HepG2 (cell line): ENCODE results near the gene MSMP. TPM values are rescaled to one million over a fixed set of nuclear protein-coding genes. Genes with fewer than 3 reads are reported as not detected.
A peak's percentile ranks its signal among the peaks of the same experiment; 100 is the strongest.

Experiments
- ASH2L ChIP-seq: fragments of 300-600, 200-600 bp; sonication (generic); IDR thresholded peaks from 2 replicates; pipeline ENCODE4 v1.7.0; 2017; ENCODE audit warnings: low read depth, mild to moderate bottlenecking, moderate library complexity, mixed read lengths, low read length; ENCODE audit not compliant: insufficient read length
- CBX2 ChIP-seq, 2 experiments: fragments of 200-600 bp in 1 of 2; sonication (generic); formaldehyde crosslinking in 1 of 2; IDR thresholded peaks; 2 replicates each; pipeline versions ENCODE4 v1.7.0 to v1.8.1; 2018 to 2022; ENCODE audit warnings: low read depth in 2 of 2, low read length in 1 of 2, mild to moderate bottlenecking in 1 of 2, missing genetic modification reagents in 1 of 2
- CHD2 ChIP-seq: IDR thresholded peaks from 2 replicates; pipeline ENCODE4 v1.6.1; 2011; ENCODE audit warnings: low read depth, low read length, improper control_type of control experiment
- ESRRA ChIP-seq: sonication (generic); formaldehyde crosslinking; IDR thresholded peaks from 2 replicates; pipeline ENCODE4 v1.5.1; 2020; ENCODE audit warnings: mild to moderate bottlenecking, low read depth, missing genetic modification reagents
- ETV5 ChIP-seq: IDR thresholded peaks from 2 replicates; pipeline ENCODE4 v1.6.1; 2018; ENCODE audit warnings: missing biosample characterization, missing genetic modification reagents, inconsistent platforms, borderline replicate concordance
- FOXA3 ChIP-seq: IDR thresholded peaks from 2 replicates; pipeline ENCODE4 v1.6.1; 2016; ENCODE audit warnings: missing genetic modification reagents, missing compliant biosample characterization
- HCFC1 ChIP-seq: fragments of 150-350 bp; IDR thresholded peaks from 2 replicates; pipeline ENCODE4 v1.6.1; 2014; ENCODE audit warnings: low read depth, low read length
- MATR3 ChIP-seq: sonication (generic); formaldehyde crosslinking; IDR thresholded peaks from 2 replicates; pipeline ENCODE4 v1.4.0; 2020; ENCODE audit warnings: missing genetic modification reagents
- MTA3 ChIP-seq: sonication (generic); formaldehyde crosslinking; IDR thresholded peaks from 2 replicates; pipeline ENCODE4 v1.4.0; 2020; ENCODE audit warnings: missing genetic modification reagents
- MXI1 ChIP-seq: IDR thresholded peaks from 3 replicates; pipeline ENCODE4 v1.6.1; 2012; ENCODE audit warnings: low read depth, low read length, inconsistent platforms, borderline replicate concordance
- MYPOP ChIP-seq: sonication (generic); formaldehyde crosslinking; IDR thresholded peaks from 2 replicates; pipeline ENCODE4 v1.8.1; 2023; ENCODE audit warnings: mild to moderate bottlenecking, moderate library complexity, missing genetic modification reagents
- PRMT3 ChIP-seq: sonication (generic); formaldehyde crosslinking; IDR thresholded peaks from 2 replicates; pipeline ENCODE4 v1.8.1; 2022; ENCODE audit warnings: low read depth, mild to moderate bottlenecking, moderate library complexity, missing genetic modification reagents, borderline replicate concordance
- SIN3A ChIP-seq: IDR thresholded peaks from 2 replicates; pipeline ENCODE4 v1.6.1; 2011; ENCODE audit warnings: low read depth, mild to moderate bottlenecking, control low read depth, low read length, borderline replicate concordance
- SNAPC5 ChIP-seq: sonication (generic); formaldehyde crosslinking; IDR thresholded peaks from 2 replicates; pipeline ENCODE4 v1.8.1; 2023; ENCODE audit warnings: mild to moderate bottlenecking, missing genetic modification reagents, borderline replicate concordance
- SP1 ChIP-seq, 2 experiments: fragments of 450-650 bp in 1 of 2; sonication (generic) in 1 of 2; formaldehyde crosslinking in 1 of 2; IDR thresholded peaks; 2 replicates each; pipeline versions ENCODE4 v1.4.0 to v1.6.1; 2016 to 2020; ENCODE audit warnings: missing genetic modification reagents in 1 of 2
- ZBTB21 ChIP-seq: sonication (generic); formaldehyde crosslinking; IDR thresholded peaks from 2 replicates; pipeline ENCODE4 v1.4.0; 2020; ENCODE audit warnings: missing genetic modification reagents
- ZNF234 ChIP-seq: sonication (generic); formaldehyde crosslinking; conservative IDR thresholded peaks from 2 replicates; pipeline ENCODE4 v1.5.1; 2020; ENCODE audit warnings: mild to moderate bottlenecking, missing genetic modification reagents
- ZNF281 ChIP-seq: sonication (generic); formaldehyde crosslinking; IDR thresholded peaks from 2 replicates; pipeline ENCODE4 v1.4.0; 2020; ENCODE audit warnings: missing genetic modification reagents, borderline replicate concordance
- ZNF343 ChIP-seq: sonication (generic); formaldehyde crosslinking; IDR thresholded peaks from 2 replicates; pipeline ENCODE4 v1.4.0; 2020; ENCODE audit warnings: mild to moderate bottlenecking, missing genetic modification reagents
- ZNF556 ChIP-seq: sonication (generic); formaldehyde crosslinking; IDR thresholded peaks from 2 replicates; pipeline ENCODE4 v1.4.0; 2020; ENCODE audit warnings: mild to moderate bottlenecking, missing genetic modification reagents, borderline replicate concordance
- ZNF629 ChIP-seq: sonication (generic); formaldehyde crosslinking; conservative IDR thresholded peaks from 2 replicates; pipeline ENCODE4 v1.5.0; 2020; ENCODE audit warnings: missing genetic modification reagents
- ZNF776 ChIP-seq: sonication (generic); formaldehyde crosslinking; IDR thresholded peaks from 2 replicates; pipeline ENCODE4 v1.4.0; 2020; ENCODE audit warnings: mild to moderate bottlenecking, missing genetic modification reagents
- ZNF784 ChIP-seq: sonication (generic); formaldehyde crosslinking; IDR thresholded peaks from 2 replicates; pipeline ENCODE4 v1.5.1; 2020; ENCODE audit warnings: missing genetic modification reagents, mild to moderate bottlenecking, borderline replicate concordance
- polyA plus RNA-seq, 8 experiments: library from polyadenylated mRNA; depleted of rRNA in 3 of 8; stranded (reverse) in 7 of 8; unstranded in 1 of 8; fragments of >200 nt; fragmentation: Illumina TruSeq in 4 of 8; extraction: Trizol in 4 of 8; gene quantifications; 2 replicates each; pipeline versions ENCODE4 v1.2.1 to v1.2.3, GENCODE V29; 2011 to 2016; ENCODE audit warnings: low read depth in 4 of 8, missing spikeins in 1 of 8, mixed read lengths in 1 of 8; ENCODE audit not compliant: insufficient read depth in 1 of 8
- total RNA-seq, 5 experiments: library from RNA; depleted of rRNA; stranded (reverse); fragments of >200 nt; fragmentation: Illumina TruSeq; extraction: Trizol; gene quantifications; 2 replicates each; pipeline ENCODE4 v1.2.3, GENCODE V29; 2016; ENCODE audit warnings: low read depth in 1 of 5

The MSMP gene
- total and polyA plus RNA-seq, 2 of the 13 experiments (the other 11 are each of a cell fraction or from before 2014, with no cell fraction given) = 0.24 to 0.46 TPM

GRCh38 chr9:35731415-35732184 is 22.5 kb downstream of the MSMP start (continued):
- no peak for TF ChIP-seq ZNF556
- peak; percentile 6 for TF ChIP-seq ASH2L
- TF ChIP-seq ZNF776 (CRISPR knock-in tag) = no peak
- no peak for TF ChIP-seq PRMT3 (CRISPR knock-in tag)
- no peak for TF ChIP-seq ETV5
- TF ChIP-seq MATR3 (CRISPR knock-in tag) = no peak
- no peak for TF ChIP-seq ZBTB21
- TF ChIP-seq SIN3A = 0 out of 2 replicates have a peak, but pooled peaks have one; percentile 15
- TF ChIP-seq ZNF343 = no peak
- TF ChIP-seq CBX2 (IDR thresholded peaks at IDR 0.05; ENCODE audit: low read depth, low read length) = no peak
- no peak for TF ChIP-seq CBX2 (CRISPR knock-in tag; IDR thresholded peaks at IDR 0.05; ENCODE audit: low read depth)
- TF ChIP-seq SP1 (IDR thresholded peaks at IDR 0.05) = no peak
- no peak for TF ChIP-seq SP1 (CRISPR knock-in tag; IDR thresholded peaks at IDR 0.05)
- TF ChIP-seq MTA3 = no peak
- no peak for TF ChIP-seq HCFC1
- no peak for TF ChIP-seq ZNF629 (CRISPR knock-in tag)
- TF ChIP-seq ESRRA (CRISPR knock-in tag) = 0 out of 2 replicates have a peak, but pooled peaks have one; percentile 32
- TF ChIP-seq ZNF784 (CRISPR knock-in tag) = no peak
- 0 out of 2 replicates have a peak, but pooled peaks have one; percentile 12 for TF ChIP-seq FOXA3
- TF ChIP-seq CHD2 = 0 out of 2 replicates have a peak, but pooled peaks have one; percentile 15
- no peak for TF ChIP-seq ZNF281 (CRISPR knock-in tag)
- no peak for TF ChIP-seq SNAPC5 (CRISPR knock-in tag)
- no peak for TF ChIP-seq MXI1
- no peak for TF ChIP-seq ZNF234 (CRISPR knock-in tag)
- TF ChIP-seq MYPOP (CRISPR knock-in tag) = no peak
